ENCODE data around the gene DCN. TPM values are rescaled to one million over a fixed set of nuclear protein-coding genes. Genes with fewer than 3 reads are reported as not detected.

Gene DCN
- total RNA-seq, 6 experiments from 2014 or later: 82.7 to 235 (median 164) TPM

DNA sequence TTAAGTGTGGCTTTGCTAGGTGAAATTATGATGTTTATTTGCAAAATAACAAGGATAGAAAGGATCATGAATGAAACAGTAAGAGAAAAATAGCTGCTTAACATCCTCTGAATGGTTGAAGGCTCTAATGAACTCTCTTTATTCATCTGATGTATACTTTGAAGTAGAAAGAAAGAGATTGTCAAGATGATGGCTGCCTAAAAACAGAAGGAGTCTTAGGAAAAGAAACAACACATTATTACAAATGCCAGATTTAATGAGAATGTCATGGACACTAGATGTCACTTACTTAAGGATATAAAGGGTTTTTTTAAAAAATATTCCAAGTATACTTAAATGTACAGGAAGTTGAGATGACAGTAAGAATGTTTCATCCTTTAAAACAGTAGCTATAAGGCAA, 21.6 kb downstream of the DCN start:
- Histone ChIP-seq H3K9me3 (no peaks in the 10 kb centered on the region), H3K4me1 (no peaks in the 10 kb centered on the region), H3K4me3 (no peak overlapping the region), H3K27ac (no peak overlapping the region), H3K36me3 (peaks cover 0 to 2% (median 0%) of the 10 kb centered on the region in 4 donors), H3K27me3 (no peaks in the 10 kb centered on the region)
- no peak for DNase-seq
- intact Hi-C loops (cut with DNase I): no loop called here
- no peak for ATAC-seq
- TF ChIP-seq, protein P1, sequence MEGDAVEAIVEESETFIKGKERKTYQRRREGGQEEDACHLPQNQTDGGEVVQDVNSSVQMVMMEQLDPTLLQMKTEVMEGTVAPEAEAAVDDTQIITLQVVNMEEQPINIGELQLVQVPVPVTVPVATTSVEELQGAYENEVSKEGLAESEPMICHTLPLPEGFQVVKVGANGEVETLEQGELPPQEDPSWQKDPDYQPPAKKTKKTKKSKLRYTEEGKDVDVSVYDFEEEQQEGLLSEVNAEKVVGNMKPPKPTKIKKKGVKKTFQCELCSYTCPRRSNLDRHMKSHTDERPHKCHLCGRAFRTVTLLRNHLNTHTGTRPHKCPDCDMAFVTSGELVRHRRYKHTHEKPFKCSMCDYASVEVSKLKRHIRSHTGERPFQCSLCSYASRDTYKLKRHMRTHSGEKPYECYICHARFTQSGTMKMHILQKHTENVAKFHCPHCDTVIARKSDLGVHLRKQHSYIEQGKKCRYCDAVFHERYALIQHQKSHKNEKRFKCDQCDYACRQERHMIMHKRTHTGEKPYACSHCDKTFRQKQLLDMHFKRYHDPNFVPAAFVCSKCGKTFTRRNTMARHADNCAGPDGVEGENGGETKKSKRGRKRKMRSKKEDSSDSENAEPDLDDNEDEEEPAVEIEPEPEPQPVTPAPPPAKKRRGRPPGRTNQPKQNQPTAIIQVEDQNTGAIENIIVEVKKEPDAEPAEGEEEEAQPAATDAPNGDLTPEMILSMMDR (IDR thresholded peaks at IDR 0.05): no peak
- no peak for TF ChIP-seq POLR2A (IDR thresholded peaks at IDR 0.05)

DNA sequence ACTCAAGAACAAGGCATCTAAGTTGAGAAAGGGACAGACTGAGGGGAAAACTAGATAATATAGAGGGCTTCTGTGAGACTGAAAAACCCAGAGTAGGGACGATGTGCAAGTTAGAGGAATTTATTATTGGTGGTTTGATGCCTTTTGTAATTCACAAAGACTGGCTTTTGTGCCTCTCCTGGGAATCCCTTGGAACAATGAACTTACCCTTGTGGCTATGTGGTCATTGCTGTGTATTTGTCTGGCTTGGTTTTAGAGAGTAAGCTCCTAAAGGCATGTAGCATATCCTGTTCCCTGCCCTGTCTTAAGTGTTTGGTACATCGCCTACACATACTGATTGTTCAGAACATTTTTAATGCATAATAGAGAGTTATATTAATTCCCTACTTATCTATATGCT, 26.6 kb downstream of the DCN start:
- no peak for TF ChIP-seq POLR2A (IDR thresholded peaks at IDR 0.05)
- TF ChIP-seq, protein P1 (IDR thresholded peaks at IDR 0.05): no peak
- Histone ChIP-seq H3K4me1 (no peaks in the 10 kb centered on the region), H3K27me3 (no peaks in the 10 kb centered on the region), H3K27ac (no peak overlapping the region), H3K4me3 (no peak overlapping the region), H3K36me3 (peaks cover 0 to 2% (median 0%) of the 10 kb centered on the region in 4 donors), H3K9me3 (no peaks in the 10 kb centered on the region)
- intact Hi-C loops (cut with DNase I): no loop called here
- WGBS (ENCODE audit: insufficient coverage, low coverage, low lambda C conversion rate, missing lambda C conversion rate): 65% methylated on average over 2 of the region's 2 CpGs
- DNase-seq: no peak
- no peak for ATAC-seq

DNA sequence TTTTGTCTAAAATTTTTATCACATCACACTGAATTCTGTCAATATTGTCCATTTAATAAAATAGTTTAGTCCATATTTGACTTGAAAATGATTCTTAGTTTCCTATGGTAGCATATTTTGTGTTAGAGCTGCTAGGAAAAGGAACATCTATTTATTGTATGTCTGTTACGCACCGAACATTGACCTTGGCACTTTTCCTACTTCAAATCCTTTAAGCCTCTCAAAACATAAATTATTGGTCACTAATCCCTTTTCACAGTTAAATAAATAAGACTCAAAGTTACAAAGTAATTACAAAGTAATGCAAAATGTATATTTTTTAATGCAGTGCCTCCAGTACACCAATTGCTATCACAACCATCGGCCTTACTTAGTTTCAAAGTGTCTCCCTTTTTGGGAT, 28.5 kb downstream of the DCN start:
- Histone ChIP-seq H3K4me3 (no peak overlapping the region), H3K27ac (no peak overlapping the region), H3K4me1 (no peaks in the 10 kb centered on the region), H3K36me3 (no peaks in the 10 kb centered on the region), H3K27me3 (no peaks in the 10 kb centered on the region), H3K9me3 (no peaks in the 10 kb centered on the region)
- no peak for ATAC-seq
- DNase-seq: no peak
- TF ChIP-seq, protein P1 (IDR thresholded peaks at IDR 0.05): no peak
- TF ChIP-seq POLR2A (IDR thresholded peaks at IDR 0.05): no peak
- WGBS (ENCODE audit: insufficient coverage, low coverage, low lambda C conversion rate, missing lambda C conversion rate): 64% methylated on average over 3 of the region's 3 CpGs
- intact Hi-C loops (cut with DNase I): no loop called here

DNA sequence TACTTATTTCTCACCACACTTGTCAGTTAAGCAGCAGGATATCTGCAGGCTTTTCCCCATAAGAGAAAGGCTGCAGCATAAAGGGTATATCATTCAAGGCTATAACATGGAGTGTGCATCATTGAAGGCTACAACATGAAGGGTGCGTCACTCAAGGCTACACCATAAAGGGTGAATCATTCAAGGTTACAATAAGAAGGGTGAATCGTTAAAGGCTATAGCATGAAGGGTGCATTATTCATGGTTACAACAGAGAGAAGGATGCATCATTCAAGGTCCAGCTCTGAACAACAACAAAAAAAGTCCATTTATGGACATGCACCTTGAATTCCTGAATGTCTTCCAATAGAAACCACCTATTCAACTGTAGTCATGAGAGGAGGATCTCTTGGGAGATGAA, 38.6 kb downstream of the DCN start:
- H3K27ac ChIP-seq: no peak overlapping the region
- H3K27me3 ChIP-seq: no peaks in the 10 kb centered on the region
- ATAC-seq (no peak), DNase-seq (no peak)
- TF ChIP-seq, protein P1 (IDR thresholded peaks at IDR 0.05): no peak
- TF ChIP-seq POLR2A (IDR thresholded peaks at IDR 0.05): no peak
- WGBS (ENCODE audit: insufficient coverage, low coverage, low lambda C conversion rate, missing lambda C conversion rate): 62% methylated on average over 2 of the region's 2 CpGs
- H3K4me3 ChIP-seq: no peak overlapping the region
- no peaks in the 10 kb centered on the region for H3K9me3 ChIP-seq
- peaks cover 0 to 2% (median 0%) of the 10 kb centered on the region in 4 donors for H3K36me3 ChIP-seq
- intact Hi-C loops (cut with DNase I): no loop called here
- no peaks in the 10 kb centered on the region for H3K4me1 ChIP-seq

DNA sequence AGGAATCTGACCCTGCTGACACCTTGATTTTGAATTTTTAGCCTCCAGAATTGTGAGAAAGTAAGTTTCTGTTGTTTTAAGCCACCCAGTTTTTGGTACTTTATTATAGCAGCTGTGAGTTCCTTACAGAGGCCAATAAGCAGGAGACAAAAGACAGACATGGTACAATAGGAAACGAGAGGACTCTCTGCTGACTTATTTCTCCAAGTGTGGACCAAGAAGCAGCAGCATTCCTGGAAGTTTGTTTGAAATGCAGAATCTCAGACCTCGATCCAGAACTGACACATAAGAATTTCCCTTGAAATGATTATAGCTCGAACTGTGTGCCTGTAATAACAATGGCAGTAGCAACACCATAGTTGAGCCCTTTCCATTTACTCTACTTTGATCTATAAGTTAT, 39.4 kb downstream of the DCN start:
- TF ChIP-seq POLR2A (IDR thresholded peaks at IDR 0.05): no peak
- TF ChIP-seq, protein P1 (IDR thresholded peaks at IDR 0.05): no peak
- WGBS (ENCODE audit: insufficient coverage, low coverage, low lambda C conversion rate, missing lambda C conversion rate): 23% methylated on average over 3 of the region's 3 CpGs
- H3K27ac ChIP-seq: no peak overlapping the region

More for the DNA sequence above, 39.4 kb downstream of the DCN start:
- H3K9me3 ChIP-seq: no peaks in the 10 kb centered on the region
- H3K36me3 ChIP-seq: no peaks in the 10 kb centered on the region
- intact Hi-C loops (cut with DNase I): no loop called here
- H3K4me1 ChIP-seq: no peaks in the 10 kb centered on the region
- DNase-seq (no peak), ATAC-seq (no peak)
- no peaks in the 10 kb centered on the region for H3K27me3 ChIP-seq
- no peak overlapping the region for H3K4me3 ChIP-seq

Measured in right lobe of liver (tissue), 6 donors.